Subcutaneous adipose tissue (tissue), 4 donors: ENCODE data around the gene PPP1CA. TPM values are rescaled to one million over a fixed set of nuclear protein-coding genes. Genes with fewer than 3 reads are reported as not detected.

Experiments
- total RNA-seq, 4 donors: library from RNA; depleted of rRNA; stranded (reverse); fragments of >200 nt; gene quantifications; one replicate each; pipeline ENCODE4 v1.1.0, GENCODE V29; 2016
- TF ChIP-seq, protein P1 (sequence below): fragments of 450-650 bp; IDR thresholded peaks from one replicate; pipeline ENCODE4 v1.5.1; 2016; ENCODE audit warnings: low read depth, mild to moderate bottlenecking, control low read depth, antibody characterized with exemption, moderate library complexity

The PPP1CA gene
- total RNA-seq, 4 donors from 2014 or later: 60.8 to 110 (median 64.9) TPM

DNA sequence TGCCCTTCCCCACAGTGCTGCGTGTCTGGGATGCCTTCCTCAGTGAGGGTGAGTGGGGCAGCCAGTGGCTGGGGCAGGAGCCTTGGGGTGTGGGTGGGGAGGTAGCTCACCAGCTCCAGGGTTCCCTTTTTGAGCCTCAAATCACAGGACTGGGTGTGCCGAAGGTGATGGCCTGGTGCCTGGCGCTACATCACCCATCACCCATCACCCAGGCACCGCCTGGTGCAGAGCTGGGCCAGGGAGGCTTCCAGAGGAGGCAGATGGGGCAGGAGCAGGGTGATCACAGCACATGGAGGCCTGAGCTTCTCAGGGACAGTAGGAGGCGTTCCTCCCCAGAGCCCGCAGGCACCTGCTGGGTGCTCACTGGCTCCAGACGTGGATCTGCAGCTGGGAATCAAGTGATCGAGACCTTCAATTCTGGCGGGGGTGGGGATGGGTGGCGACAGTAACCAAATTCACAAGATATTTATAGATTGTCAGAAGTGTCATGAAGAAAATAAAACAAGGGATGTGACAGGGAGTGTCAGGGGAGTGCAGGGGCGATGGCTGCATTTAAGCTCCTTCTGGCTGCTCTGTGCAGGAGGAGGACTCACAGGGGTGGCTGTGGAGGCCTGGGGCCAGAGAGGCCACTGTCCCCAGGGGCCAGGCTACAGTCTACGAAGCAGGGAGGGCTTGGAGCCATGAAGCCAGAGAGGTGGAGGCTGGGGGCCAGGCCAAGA lies 5.5 kb upstream of the PPP1CA start:
- TF ChIP-seq, protein P1, sequence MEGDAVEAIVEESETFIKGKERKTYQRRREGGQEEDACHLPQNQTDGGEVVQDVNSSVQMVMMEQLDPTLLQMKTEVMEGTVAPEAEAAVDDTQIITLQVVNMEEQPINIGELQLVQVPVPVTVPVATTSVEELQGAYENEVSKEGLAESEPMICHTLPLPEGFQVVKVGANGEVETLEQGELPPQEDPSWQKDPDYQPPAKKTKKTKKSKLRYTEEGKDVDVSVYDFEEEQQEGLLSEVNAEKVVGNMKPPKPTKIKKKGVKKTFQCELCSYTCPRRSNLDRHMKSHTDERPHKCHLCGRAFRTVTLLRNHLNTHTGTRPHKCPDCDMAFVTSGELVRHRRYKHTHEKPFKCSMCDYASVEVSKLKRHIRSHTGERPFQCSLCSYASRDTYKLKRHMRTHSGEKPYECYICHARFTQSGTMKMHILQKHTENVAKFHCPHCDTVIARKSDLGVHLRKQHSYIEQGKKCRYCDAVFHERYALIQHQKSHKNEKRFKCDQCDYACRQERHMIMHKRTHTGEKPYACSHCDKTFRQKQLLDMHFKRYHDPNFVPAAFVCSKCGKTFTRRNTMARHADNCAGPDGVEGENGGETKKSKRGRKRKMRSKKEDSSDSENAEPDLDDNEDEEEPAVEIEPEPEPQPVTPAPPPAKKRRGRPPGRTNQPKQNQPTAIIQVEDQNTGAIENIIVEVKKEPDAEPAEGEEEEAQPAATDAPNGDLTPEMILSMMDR: no peak

GRCh38 chr11:67406420-67406968 lies 4.8 kb upstream of the PPP1CA start:
- TF ChIP-seq, protein P1: no peak

DNA sequence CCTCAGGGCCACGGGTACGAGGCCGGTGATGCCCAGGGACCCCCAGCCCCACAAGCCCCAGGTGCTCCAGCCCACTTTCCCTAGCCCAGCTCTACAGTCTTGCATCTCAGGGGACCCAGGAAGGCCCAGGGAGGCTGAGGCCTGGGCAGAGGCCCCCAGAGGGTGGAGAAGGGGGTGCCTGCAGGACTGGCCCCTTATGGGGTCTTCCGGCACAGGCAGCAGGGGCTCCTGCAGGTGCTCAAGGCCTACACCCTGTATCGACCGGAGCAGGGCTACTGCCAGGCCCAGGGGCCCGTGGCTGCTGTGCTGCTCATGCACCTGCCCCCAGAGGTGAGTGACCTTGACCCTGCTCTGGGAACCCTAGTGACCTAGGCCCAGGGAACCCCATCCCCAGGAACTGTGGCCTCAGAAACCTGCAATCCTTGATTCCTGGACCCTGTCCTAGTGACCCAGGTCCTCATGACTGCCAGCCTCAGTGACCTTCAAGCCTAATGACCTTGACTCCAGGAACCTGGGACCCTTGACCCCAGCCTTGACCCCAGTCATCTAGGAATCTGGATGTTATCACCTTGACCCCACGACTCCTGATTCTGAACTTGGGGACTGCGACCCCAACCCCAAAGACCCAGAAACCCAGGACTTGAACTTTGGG lies 4.2 kb upstream of the PPP1CA start:
- TF ChIP-seq, protein P1: no peak

GRCh38 chr11:67405196-67405567 lies 3.5 kb upstream of the PPP1CA start:
- TF ChIP-seq, protein P1: no peak

GRCh38 chr11:67404515-67405195 lies 3.0 kb upstream of the PPP1CA start:
- TF ChIP-seq, protein P1: no peak

GRCh38 chr11:67400942-67401494 lies 640 bp downstream of the PPP1CA start:
- TF ChIP-seq, protein P1: no peak
